ENCODE results near the gene LGI2.

Gene LGI2

GRCh38 chr4:25061602-25062001 lies 30.9 kb upstream of the LGI2 start:
- Histone ChIP-seq H3K9me2 (replicated peaks; ENCODE audit: low read depth, low read length) (no peaks in the 10 kb centered on the region), H3K9ac (ENCODE audit: low read depth, low read length, poor library complexity, severe bottlenecking) (no peak overlapping the region), H3K36me3 (ENCODE audit: insufficient read depth, low read length) (no peaks in the 10 kb centered on the region), H3F3A (ENCODE audit: low read depth) (no peaks in the 10 kb centered on the region), H2AFZ (ENCODE audit: low read length) (no peak overlapping the region), H3K9me3 (ENCODE audit: insufficient read depth, low read depth, low read length) (no peaks in the 10 kb centered on the region; the same call in 1 of the 2 replicates), H3K4me3 (ENCODE audit: low read length, poor library complexity, severe bottlenecking) (no peak overlapping the region), H3K4me1 (ENCODE audit: insufficient read depth, low read length, poor library complexity, severe bottlenecking) (no peaks in the 10 kb centered on the region), H4K20me1 (ENCODE audit: insufficient read depth, low read length, poor library complexity, severe bottlenecking) (no peaks in the 10 kb centered on the region), H3K79me2 (ENCODE audit: insufficient read depth, low read length) (no peaks in the 10 kb centered on the region), H3K4me2 (ENCODE audit: low read depth, low read length, poor library complexity, severe bottlenecking) (no peak overlapping the region), H3K27me3 (ENCODE audit: insufficient read depth, low read length, poor library complexity, severe bottlenecking) (no peaks in the 10 kb centered on the region)
- TF ChIP-seq, protein P1, sequence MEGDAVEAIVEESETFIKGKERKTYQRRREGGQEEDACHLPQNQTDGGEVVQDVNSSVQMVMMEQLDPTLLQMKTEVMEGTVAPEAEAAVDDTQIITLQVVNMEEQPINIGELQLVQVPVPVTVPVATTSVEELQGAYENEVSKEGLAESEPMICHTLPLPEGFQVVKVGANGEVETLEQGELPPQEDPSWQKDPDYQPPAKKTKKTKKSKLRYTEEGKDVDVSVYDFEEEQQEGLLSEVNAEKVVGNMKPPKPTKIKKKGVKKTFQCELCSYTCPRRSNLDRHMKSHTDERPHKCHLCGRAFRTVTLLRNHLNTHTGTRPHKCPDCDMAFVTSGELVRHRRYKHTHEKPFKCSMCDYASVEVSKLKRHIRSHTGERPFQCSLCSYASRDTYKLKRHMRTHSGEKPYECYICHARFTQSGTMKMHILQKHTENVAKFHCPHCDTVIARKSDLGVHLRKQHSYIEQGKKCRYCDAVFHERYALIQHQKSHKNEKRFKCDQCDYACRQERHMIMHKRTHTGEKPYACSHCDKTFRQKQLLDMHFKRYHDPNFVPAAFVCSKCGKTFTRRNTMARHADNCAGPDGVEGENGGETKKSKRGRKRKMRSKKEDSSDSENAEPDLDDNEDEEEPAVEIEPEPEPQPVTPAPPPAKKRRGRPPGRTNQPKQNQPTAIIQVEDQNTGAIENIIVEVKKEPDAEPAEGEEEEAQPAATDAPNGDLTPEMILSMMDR (conservative IDR thresholded peaks at IDR 0.05; ENCODE audit: low read length): no peak
- TF ChIP-seq EZH2phosphoT487 (IDR thresholded peaks at IDR 0.05; ENCODE audit: borderline replicate concordance): no peak

GRCh38 chr4:25060963-25061340 lies 30.2 kb upstream of the LGI2 start:
- Histone ChIP-seq H2AFZ (ENCODE audit: low read length) (no peak overlapping the region), H3K4me1 (ENCODE audit: insufficient read depth, low read length, poor library complexity, severe bottlenecking) (no peaks in the 10 kb centered on the region), H3K9me3 (ENCODE audit: insufficient read depth, low read depth, low read length) (no peaks in the 10 kb centered on the region; the same call in 1 of the 2 replicates)

GRCh38 chr4:25060241-25060962 lies 29.7 kb upstream of the LGI2 start:
- no peaks in the 10 kb centered on the region; the same call in 1 of the 2 replicates for H3K9me3 ChIP-seq (ENCODE audit: insufficient read depth, low read depth, low read length)
- H3K9ac ChIP-seq (ENCODE audit: low read depth, low read length, poor library complexity, severe bottlenecking): no peak overlapping the region
- no peaks in the 10 kb centered on the region for H4K20me1 ChIP-seq (ENCODE audit: insufficient read depth, low read length, poor library complexity, severe bottlenecking)
- H2AFZ ChIP-seq (ENCODE audit: low read length): no peak overlapping the region
- no peaks in the 10 kb centered on the region for H3K27me3 ChIP-seq (ENCODE audit: insufficient read depth, low read length, poor library complexity, severe bottlenecking)
- no peak for TF ChIP-seq EZH2phosphoT487 (IDR thresholded peaks at IDR 0.05; ENCODE audit: borderline replicate concordance)
- TF ChIP-seq, protein P1 (conservative IDR thresholded peaks at IDR 0.05; ENCODE audit: low read length): no peak
- no peak overlapping the region for H3K4me3 ChIP-seq (ENCODE audit: low read length, poor library complexity, severe bottlenecking)
- H3K9me2 ChIP-seq (replicated peaks; ENCODE audit: low read depth, low read length): no peaks in the 10 kb centered on the region
- H3F3A ChIP-seq (ENCODE audit: low read depth): no peaks in the 10 kb centered on the region
- H3K4me2 ChIP-seq (ENCODE audit: low read depth, low read length, poor library complexity, severe bottlenecking): no peak overlapping the region
- H3K36me3 ChIP-seq (ENCODE audit: insufficient read depth, low read length): no peaks in the 10 kb centered on the region
- no peaks in the 10 kb centered on the region for H3K79me2 ChIP-seq (ENCODE audit: insufficient read depth, low read length)
- H3K4me1 ChIP-seq (ENCODE audit: insufficient read depth, low read length, poor library complexity, severe bottlenecking): no peaks in the 10 kb centered on the region

More at GRCh38 chr4:25060963-25061340, 30.2 kb upstream of the LGI2 start:
- H3K27me3 ChIP-seq (ENCODE audit: insufficient read depth, low read length, poor library complexity, severe bottlenecking): no peaks in the 10 kb centered on the region
- no peaks in the 10 kb centered on the region for H3K9me2 ChIP-seq (replicated peaks; ENCODE audit: low read depth, low read length)
- TF ChIP-seq EZH2phosphoT487 (IDR thresholded peaks at IDR 0.05; ENCODE audit: borderline replicate concordance): no peak
- TF ChIP-seq, protein P1 (conservative IDR thresholded peaks at IDR 0.05; ENCODE audit: low read length): no peak
- H3K4me3 ChIP-seq (ENCODE audit: low read length, poor library complexity, severe bottlenecking): no peak overlapping the region
- H3K4me2 ChIP-seq (ENCODE audit: low read depth, low read length, poor library complexity, severe bottlenecking): no peak overlapping the region
- no peak overlapping the region for H3K9ac ChIP-seq (ENCODE audit: low read depth, low read length, poor library complexity, severe bottlenecking)
- H3K79me2 ChIP-seq (ENCODE audit: insufficient read depth, low read length): no peaks in the 10 kb centered on the region
- no peaks in the 10 kb centered on the region for H4K20me1 ChIP-seq (ENCODE audit: insufficient read depth, low read length, poor library complexity, severe bottlenecking)
- no peaks in the 10 kb centered on the region for H3F3A ChIP-seq (ENCODE audit: low read depth)
- H3K36me3 ChIP-seq (ENCODE audit: insufficient read depth, low read length): no peaks in the 10 kb centered on the region
